Activated T-cell treated with anti-CD3 and anti-CD28 coated beads, Interleukin-2, amount 50 U/mL, for 24 hours (primary cell): Measurements from ENCODE around the gene PRKACA.
A peak's percentile ranks its signal among the peaks of the same experiment; 100 is the strongest.

ENCODE experiments used
- DNase-seq: peaks from one replicate; pipeline ENCODE4 v3.0.0-alpha.2; 2020
- H3K27ac Mint-ChIP-seq: 2 replicates; pipeline ENCODE4 v1.8.0; 2020; ENCODE audit warnings: mild to moderate bottlenecking, mixed read lengths
- H3K27me3 Mint-ChIP-seq: 2 replicates; pipeline ENCODE4 v1.8.0; 2020; ENCODE audit warnings: mixed read lengths
- H3K36me3 Mint-ChIP-seq: 2 replicates; pipeline ENCODE4 v1.8.0; 2020; ENCODE audit warnings: low read depth, mixed read lengths
- H3K4me1 Mint-ChIP-seq: 2 replicates; pipeline ENCODE4 v1.8.0; 2020; ENCODE audit warnings: low read depth, mixed read lengths
- H3K4me3 Mint-ChIP-seq: 2 replicates; pipeline ENCODE4 v1.8.0; 2020; ENCODE audit warnings: mild to moderate bottlenecking, moderate library complexity, mixed read lengths
- H3K9me3 Mint-ChIP-seq: 2 replicates; pipeline ENCODE4 v1.8.0; 2020; ENCODE audit warnings: mixed read lengths

The PRKACA gene

DNA sequence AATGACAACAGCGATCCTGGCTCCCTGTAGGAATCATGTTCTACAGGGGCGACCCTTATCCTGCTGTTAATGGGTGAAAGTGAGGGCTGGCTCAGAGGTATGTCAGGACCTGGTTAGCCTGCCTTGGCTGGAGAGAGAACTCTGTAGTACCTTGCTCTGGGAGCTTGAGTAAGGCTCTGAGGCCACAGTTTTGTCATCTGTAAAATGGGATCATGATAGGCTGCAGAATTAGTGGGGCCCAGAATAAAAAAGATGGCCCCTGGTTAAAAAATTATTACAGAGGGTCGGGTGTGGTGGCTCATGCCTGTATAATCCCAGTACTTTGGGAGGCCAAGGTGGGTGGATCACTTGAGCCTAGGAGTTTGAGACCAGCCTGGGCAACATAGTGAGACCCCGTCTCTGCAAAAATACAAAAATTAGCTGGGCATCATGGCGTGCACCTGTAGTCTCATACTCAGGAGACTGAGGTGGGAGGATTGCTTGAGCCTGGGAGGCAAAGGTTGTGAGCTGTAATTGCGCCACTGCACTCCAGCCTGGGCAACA, 16.5 kb downstream of the PRKACA start:
- Mint-ChIP-seq H3K36me3 (peaks cover 60% of the 10 kb centered on the region), H3K27me3 (no peaks in the 10 kb centered on the region), H3K9me3 (no peaks in the 10 kb centered on the region), H3K4me3 (no peak overlapping the region), H3K4me1 (no peaks in the 10 kb centered on the region), H3K27ac (no peak overlapping the region)
- no peak for DNase-seq

DNA sequence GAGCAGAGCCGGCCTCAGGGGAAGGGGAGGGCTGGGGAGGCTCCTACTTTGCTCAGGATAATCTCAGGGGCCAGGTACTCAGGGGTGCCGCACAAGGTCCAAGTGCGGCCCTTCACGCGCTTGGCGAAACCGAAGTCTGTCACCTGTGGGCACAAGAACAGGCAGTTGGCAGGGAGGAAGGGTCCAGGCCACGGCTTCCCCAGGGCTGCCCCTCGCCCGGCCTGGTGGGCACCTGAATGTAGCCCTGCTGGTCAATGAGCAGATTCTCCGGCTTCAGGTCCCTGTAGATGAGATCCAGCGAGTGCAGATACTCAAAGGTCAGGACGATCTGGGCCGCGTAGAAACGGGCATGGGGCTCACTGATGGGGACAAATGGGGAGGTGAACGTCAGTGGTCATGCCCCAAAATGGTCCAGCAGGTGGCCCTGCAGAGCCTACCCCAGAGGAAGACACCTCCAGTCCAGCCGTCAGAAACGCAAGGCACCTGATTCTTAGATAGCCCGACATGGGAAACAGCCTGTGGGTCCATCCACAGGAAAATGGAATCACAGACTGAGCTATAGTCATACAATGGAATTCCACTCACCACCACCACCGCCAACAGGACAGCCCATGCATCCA, 19.9 kb downstream of the PRKACA start:
- H3K36me3 Mint-ChIP-seq = peaks cover 46% of the 10 kb centered on the region
- DNase-seq = no peak
- H3K27ac Mint-ChIP-seq = no peak overlapping the region
- H3K27me3 Mint-ChIP-seq = no peaks in the 10 kb centered on the region
- no peak overlapping the region for H3K4me3 Mint-ChIP-seq
- peaks cover 9% of the 10 kb centered on the region for H3K9me3 Mint-ChIP-seq
- peaks cover 8% of the 10 kb centered on the region for H3K4me1 Mint-ChIP-seq

DNA sequence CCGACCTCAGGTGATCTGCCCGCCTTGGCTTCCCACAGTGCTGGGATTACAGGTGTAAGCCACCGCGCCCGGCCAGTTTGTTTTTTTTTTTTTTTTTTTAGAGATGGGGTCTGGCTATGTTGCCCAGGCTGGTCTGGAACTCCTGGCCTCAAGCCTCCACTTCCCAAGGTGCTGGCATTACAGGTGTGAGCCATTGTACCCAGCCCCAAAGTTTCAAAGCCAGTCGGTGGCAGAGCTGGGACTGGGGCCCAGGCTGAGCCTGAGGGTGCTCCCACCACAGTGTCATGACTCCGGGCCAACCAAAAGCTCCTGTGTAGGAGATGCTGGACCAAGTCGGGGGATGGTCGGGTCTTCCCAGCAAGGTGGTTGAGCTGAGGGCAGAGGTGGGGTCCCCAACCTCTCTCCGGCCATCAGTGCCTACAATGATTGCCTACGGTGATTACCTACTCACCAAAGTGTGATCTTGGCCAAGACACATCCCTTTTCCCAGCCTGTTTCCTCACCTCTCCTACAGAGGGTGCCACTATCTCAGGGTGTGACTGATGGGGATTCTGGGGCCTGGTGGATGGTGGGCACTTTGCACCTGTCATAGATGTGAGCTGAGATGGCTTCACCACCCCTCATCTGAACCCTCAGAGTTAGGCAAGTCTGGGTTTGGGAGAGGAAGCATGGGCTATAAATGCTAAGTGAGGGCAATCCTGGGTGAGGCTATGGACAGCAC, 21.1 kb downstream of the PRKACA start:
- Mint-ChIP-seq H3K4me3 (no peak overlapping the region), H3K36me3 (peaks cover 43% of the 10 kb centered on the region), H3K27me3 (no peaks in the 10 kb centered on the region), H3K4me1 (peaks cover 16% of the 10 kb centered on the region), H3K9me3 (peaks cover 9% of the 10 kb centered on the region), H3K27ac (no peak overlapping the region)
- no peak for DNase-seq

DNA sequence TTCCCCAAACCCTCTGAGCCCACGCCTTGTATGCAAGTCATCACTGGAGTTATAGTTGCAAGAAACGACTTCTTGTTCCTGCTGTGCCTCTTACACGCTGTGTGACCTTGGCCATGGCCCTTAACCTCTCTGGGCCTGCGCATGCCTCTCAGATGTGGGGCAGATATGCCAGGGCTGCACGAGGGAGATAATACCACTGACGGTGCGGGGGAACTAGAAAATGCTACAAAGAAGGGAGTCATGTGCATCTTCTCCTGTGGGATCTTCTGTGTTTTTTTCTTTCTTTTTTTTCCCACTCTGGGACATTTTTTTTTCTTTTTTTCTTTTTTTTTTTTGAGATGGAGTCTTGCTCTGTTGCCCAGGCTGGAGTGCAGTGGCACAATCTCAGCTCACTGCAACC, 22.7 kb downstream of the PRKACA start:
- Mint-ChIP-seq H3K27me3 (no peaks in the 10 kb centered on the region), H3K4me1 (peaks cover 17% of the 10 kb centered on the region), H3K9me3 (peaks cover 9% of the 10 kb centered on the region), H3K36me3 (peaks cover 35% of the 10 kb centered on the region), H3K4me3 (no peak overlapping the region), H3K27ac (no peak overlapping the region)
- no peak for DNase-seq

DNA sequence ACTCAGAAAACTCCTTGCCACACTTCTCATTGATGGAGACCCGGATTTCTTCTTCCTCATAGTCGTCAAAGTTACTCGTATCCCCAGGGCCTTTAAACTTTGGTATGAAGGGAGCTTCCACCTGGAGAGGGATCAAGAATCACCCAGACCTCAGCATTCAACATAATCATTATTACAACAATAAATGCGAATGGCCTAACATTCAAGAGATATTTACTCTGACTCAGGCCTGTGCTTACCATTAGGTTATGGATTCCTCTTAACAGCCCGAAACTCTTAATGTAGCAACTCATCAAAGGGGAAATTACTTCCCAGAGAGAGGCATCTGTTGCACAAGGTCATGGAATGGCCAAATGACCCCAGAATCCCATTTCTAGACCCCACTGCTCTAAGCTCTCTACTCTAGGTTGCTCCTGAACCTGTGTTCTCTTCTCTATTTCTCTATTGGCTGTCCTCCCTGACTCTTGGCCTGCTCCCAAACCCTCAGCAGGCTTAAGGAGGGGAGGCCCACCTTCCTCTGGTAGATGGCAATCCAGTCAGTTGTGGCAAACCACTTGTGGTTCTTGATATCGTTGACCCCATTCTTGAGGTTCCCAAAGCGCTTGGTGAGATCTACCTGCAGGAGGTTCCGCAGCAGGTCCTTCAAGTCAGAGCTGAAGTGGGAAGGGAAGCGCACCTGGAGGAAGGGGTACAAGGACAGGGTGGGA, 24.3 kb downstream of the PRKACA start:
- Mint-ChIP-seq H3K27ac (no peak overlapping the region), H3K4me1 (peaks cover 27% of the 10 kb centered on the region), H3K4me3 (peak overlapping the region; percentile 27), H3K36me3 (peaks cover 47% of the 10 kb centered on the region), H3K27me3 (no peaks in the 10 kb centered on the region), H3K9me3 (peaks cover 9% of the 10 kb centered on the region)
- no peak for DNase-seq

DNA sequence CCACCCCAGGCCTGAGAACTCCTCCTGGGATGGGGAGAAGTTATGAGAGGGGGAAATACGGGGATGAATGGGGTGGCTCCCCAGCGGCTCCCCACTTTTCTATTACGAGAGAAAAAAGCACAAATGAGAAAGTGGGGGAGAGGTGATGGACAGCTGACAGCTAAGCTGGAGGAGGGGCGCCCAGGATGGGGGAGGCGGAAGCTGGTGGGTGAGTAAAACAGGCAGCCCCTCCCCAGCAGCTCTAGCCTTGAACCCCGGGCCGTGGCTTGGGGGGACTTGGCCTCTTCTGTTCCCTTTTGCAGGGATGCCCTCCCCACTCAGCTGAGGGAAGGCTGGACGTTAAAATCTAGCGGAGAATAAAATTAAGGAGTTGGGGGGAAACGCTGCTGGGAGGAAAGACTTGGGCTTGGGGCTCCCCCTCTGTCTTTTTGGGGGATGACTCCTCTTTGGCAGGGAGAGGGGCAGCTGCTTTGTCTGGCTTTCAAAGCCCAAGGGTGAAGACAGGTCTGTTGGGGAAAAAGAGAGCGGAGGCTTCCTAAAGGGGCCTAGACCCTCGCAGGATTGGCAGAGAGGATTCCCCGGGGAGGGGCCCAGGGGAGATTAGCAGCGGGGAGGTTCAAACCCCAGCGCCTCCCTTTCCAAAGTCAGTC, 25.6 kb downstream of the PRKACA start:
- no peak for DNase-seq
- H3K27ac Mint-ChIP-seq = peak overlapping the region; percentile 98
- H3K4me1 Mint-ChIP-seq = peaks cover 30% of the 10 kb centered on the region
- peak overlapping the region; percentile 92 for H3K4me3 Mint-ChIP-seq
- H3K9me3 Mint-ChIP-seq = peaks cover 9% of the 10 kb centered on the region
- peaks cover 46% of the 10 kb centered on the region for H3K36me3 Mint-ChIP-seq
- H3K27me3 Mint-ChIP-seq = no peaks in the 10 kb centered on the region

DNA sequence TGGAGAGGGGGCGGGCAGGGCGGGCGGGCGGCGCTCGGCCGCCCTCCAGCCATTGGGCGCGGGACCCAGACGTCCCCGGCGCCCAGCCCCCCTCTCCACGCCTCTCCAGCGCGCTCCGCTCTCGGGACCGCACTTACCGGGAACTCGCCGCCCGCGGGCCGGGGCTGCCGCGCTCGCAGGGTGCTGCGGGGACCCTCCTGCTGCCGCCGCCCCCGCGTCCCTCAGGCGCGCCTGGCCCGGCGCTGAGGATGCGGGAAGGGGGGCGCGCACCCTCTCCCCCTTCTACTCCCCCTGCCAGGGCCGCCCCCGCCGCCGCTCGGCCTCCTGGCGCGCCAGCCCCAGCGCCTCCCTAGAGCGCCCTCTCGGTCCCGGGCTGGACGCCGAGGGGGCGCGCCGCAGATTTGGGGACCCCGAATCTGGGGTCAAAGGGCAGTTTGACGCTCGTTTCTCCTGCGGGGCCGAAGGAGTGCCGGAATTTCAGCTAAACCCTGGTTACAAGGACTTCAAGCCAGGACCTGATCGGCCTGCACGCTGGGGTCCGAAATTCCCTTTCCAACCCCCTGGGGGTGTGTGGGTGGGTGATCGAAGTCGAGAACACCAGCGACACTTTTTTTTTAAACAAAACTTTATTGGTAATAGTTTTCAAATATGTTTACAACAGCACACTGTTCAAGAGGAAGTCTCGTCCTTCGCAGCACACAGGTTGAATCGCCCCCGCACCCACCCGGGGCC, 26.3 kb downstream of the PRKACA start:
- peak overlapping the region; percentile 92 for H3K4me3 Mint-ChIP-seq
- H3K27me3 Mint-ChIP-seq = no peaks in the 10 kb centered on the region
- H3K27ac Mint-ChIP-seq = peak overlapping the region; percentile 98
- peaks cover 9% of the 10 kb centered on the region for H3K9me3 Mint-ChIP-seq
- peaks cover 46% of the 10 kb centered on the region for H3K36me3 Mint-ChIP-seq
- DNase-seq = peak; percentile 87
- H3K4me1 Mint-ChIP-seq = peaks cover 30% of the 10 kb centered on the region

DNA sequence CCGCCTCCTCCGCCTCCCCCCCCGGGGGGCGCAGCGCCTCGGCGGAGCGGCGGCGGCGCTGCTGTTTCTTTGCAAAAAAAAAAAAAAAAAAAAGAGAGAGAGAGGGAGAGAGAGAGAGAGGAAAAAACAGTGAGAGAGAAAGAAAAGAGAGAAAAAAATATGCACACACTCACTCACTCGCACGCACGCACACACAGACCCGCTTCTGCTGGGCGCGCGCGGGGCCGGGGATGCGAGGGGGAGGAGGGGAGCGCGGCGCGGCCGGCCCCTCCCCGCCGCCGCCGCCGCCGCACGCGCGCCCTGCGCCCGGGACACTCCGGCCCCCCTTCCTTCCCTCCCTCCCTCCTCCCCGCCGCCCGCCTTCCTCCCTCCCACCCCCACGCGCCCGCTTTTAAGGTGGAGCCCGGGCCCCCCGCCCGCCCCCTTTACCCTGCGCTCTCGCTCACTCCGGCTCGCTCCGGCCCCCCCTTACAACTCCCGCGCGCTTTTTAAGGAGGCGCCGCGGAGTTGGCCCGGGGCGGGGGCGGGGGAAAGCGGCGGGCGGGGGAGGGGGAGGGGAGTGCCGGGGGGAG, 27.0 kb downstream of the PRKACA start, which contains the start of gene SAMD1:
Gene SAMD1 (minus strand): TSS at position 243 of the 572 bp plus-strand sequence.
- H3K27me3 Mint-ChIP-seq = no peaks in the 10 kb centered on the region
- peaks cover 46% of the 10 kb centered on the region for H3K36me3 Mint-ChIP-seq
- DNase-seq = peak; percentile 85
- H3K4me3 Mint-ChIP-seq = peak within 1 kb of the TSS; percentile 92
- peaks cover 9% of the 10 kb centered on the region for H3K9me3 Mint-ChIP-seq
- H3K4me1 Mint-ChIP-seq = peaks cover 30% of the 10 kb centered on the region
- peak within 1 kb of the TSS; percentile 98 for H3K27ac Mint-ChIP-seq

DNA sequence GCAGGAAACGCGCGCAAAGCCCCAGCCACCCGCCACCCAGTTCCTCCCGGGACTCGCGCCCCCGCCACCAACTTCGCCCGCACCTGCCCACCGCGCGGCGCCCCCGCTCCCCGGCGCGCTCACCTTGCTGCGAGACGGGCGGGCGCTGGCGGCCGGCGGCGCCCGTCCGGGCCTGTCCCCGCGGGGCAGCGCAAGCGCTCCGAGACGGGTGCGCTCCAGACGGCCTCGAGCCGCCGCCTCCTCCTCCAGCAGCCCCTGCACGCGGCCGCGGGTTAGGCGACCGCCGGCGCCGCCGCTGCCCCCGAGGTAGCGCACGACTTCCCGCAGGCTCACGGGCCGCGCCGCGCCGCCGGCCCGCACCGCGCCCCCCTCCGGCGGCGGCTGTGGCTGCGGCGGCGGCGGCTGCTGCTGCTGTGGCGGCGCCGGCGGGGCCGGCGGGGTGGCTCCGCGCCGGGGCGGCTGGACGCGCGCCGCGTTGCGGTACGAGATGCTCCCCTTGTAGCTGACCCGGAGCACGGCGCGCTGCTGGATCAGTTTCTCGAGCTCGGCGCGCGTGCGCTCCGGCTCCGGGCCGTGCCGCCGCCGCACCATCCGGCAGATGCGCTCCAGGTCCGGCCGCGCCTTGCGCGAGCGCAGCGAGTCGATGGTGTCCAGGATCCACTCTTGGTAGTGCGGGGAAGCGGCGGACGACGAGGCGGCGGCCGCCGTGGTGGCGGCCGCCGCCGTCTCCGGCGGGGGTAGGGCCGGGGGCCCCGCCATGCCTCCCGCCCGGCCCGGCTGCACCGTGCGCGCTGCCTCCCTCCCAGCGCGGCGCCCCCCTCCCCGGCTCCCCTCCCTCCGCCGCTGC, 27.7 kb downstream of the PRKACA start:
- Mint-ChIP-seq H3K27ac (peak overlapping the region; percentile 76), H3K36me3 (peaks cover 48% of the 10 kb centered on the region), H3K4me1 (peaks cover 30% of the 10 kb centered on the region)

DNA sequence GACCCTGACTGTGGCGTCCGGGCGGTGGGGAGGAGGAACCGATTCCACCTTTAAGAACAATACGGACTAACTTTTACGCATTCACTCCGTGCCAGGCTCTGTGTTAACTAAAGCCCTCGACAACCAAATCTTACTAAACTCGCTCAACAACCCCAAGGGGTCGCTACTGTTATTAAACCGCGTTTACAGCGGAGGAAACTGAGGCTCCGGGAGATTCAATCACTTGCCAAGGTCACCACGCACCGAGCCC, 28.2 kb downstream of the PRKACA start:
- Mint-ChIP-seq H3K9me3 (peaks cover 9% of the 10 kb centered on the region), H3K4me3 (peak overlapping the region; percentile 77), H3K27ac (peak overlapping the region; percentile 76), H3K36me3 (peaks cover 48% of the 10 kb centered on the region), H3K4me1 (peaks cover 26% of the 10 kb centered on the region), H3K27me3 (no peaks in the 10 kb centered on the region)
- no peak for DNase-seq

More for the DNA sequence above, 27.7 kb downstream of the PRKACA start:
- peak; percentile 75 for DNase-seq
- Mint-ChIP-seq H3K9me3 (peaks cover 9% of the 10 kb centered on the region), H3K27me3 (no peaks in the 10 kb centered on the region), H3K4me3 (peak overlapping the region; percentile 80)

DNA sequence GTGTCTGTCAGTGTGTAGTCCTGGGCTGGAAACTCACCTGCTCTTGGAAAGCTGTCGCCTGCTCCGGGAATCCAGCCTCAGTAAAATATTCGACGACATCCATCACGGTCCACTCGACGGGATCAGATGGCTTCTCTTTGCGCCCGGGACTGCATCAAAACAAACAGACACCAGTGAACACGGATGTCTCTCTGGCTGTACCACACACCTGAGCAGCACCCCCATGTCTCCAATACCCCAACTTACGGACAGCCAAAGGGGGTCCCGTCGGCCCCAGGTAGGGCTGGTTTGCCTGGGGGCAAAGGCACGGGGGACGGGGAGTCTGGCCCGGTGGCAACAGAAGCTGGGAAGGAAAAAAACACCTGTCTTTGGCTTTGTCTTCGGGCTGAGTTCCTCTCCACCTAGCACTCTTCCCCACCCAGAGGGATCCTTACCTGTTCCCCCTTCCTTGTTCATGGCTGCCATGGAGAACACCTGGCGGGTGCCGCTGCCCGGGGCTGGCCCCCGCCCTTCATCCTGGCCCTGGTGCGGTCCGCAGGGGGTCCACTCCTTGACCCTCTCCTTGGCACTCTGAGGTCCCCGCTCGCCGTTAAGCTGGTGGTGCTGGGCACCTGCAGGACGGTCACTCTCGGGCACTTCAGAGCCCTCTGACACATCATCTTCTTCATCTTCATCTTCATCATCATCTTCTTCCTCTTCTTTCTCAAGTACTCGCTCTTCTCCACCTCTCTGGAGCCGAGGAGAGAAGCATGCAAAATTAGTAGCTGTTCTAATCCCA, 28.7 kb downstream of the PRKACA start:
- H3K27ac Mint-ChIP-seq = peak overlapping the region; percentile 76

DNA sequence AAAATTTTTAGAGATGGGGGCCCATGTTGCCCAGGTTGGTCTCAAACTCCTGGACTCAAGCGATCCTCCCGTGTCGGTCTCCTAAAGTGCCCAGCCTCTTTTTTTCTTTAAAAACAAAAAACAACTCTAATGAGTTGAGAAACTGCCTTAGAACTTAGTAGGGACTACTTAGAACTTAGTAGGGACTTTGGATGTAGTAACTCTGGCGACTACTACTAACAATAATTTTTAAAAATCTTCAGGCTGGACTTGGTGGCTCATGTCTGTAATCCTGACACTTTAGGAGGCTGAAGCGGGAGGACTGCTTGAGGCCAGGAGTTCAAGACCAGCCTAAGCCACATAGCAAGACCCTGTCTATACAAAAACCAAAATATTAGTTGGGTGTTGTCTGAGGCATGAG, 31.5 kb downstream of the PRKACA start:
- Mint-ChIP-seq H3K36me3 (peaks cover 36% of the 10 kb centered on the region), H3K27ac (peak overlapping the region; percentile 14), H3K27me3 (no peaks in the 10 kb centered on the region), H3K4me3 (no peak overlapping the region), H3K9me3 (no peaks in the 10 kb centered on the region), H3K4me1 (peaks cover 25% of the 10 kb centered on the region)
- DNase-seq = no peak

More for the DNA sequence above, 28.7 kb downstream of the PRKACA start:
- peak overlapping the region; percentile 77 for H3K4me3 Mint-ChIP-seq
- peaks cover 9% of the 10 kb centered on the region for H3K9me3 Mint-ChIP-seq
- peaks cover 26% of the 10 kb centered on the region for H3K4me1 Mint-ChIP-seq
- H3K36me3 Mint-ChIP-seq = peaks cover 48% of the 10 kb centered on the region
- no peaks in the 10 kb centered on the region for H3K27me3 Mint-ChIP-seq
- DNase-seq = no peak
